Uterus (tissue), 2 donors: ENCODE data around the gene STRAP.

Source experiments
- CTCF ChIP-seq, 4 experiments: fragments of 200-600 bp in 2 of 4; fragments of 450-650 bp in 2 of 4; sonication (generic) in 2 of 4; IDR thresholded peaks; one replicate each; pipeline ENCODE4 v1.5.1; 2016 to 2019; ENCODE audit warnings: antibody characterized with exemption in 4 of 4, mild to moderate bottlenecking in 2 of 4, moderate library complexity in 1 of 4
- POLR2A ChIP-seq, 2 donors: fragments of 450-650 bp; IDR thresholded peaks; one replicate each; pipeline ENCODE4 v1.6.1; 2016; ENCODE audit warnings: antibody characterized with exemption in 2 of 2, mild to moderate bottlenecking in 1 of 2, moderate library complexity in 1 of 2

GRCh38 chr12:15931590-15932053 lies 49.4 kb downstream of the STRAP start:
- TF ChIP-seq CTCF (IDR thresholded peaks at IDR 0.05) (no peak), POLR2A (IDR thresholded peaks at IDR 0.05) (no peak)
